HG02970 (cell line): Measurements from ENCODE around the gene GMDS.

Source experiments
- ATAC-seq: cut with Tn5 transposase; IDR thresholded peaks from one replicate; pipeline ENCODE4 v1.9.1; 2021; ENCODE audit warnings: mild to moderate bottlenecking, moderate library complexity, moderate number of reproducible peaks; ENCODE audit not compliant: unreplicated experiment, low FRiP score

Gene GMDS

GRCh38 chr6:2054516-2055067, 190.8 kb downstream of the GMDS start:
- ATAC-seq = no peak

- ATAC-seq = no peak
Measured at GRCh38 chr6:2053691-2054090, 191.7 kb downstream of the GMDS start.

GRCh38 chr6:2047855-2048254, 197.6 kb downstream of the GMDS start:
- ATAC-seq = no peak

GRCh38 chr6:2044192-2044591, 201.2 kb downstream of the GMDS start:
- ATAC-seq = no peak

- ATAC-seq = no peak
Measured at GRCh38 chr6:2042956-2043648, 202.3 kb downstream of the GMDS start.

- ATAC-seq = no peak
Measured at GRCh38 chr6:2038092-2038491, 207.3 kb downstream of the GMDS start.

GRCh38 chr6:2037237-2037926, 208.0 kb downstream of the GMDS start:
- no peak for ATAC-seq

GRCh38 chr6:2036710-2037023, 208.7 kb downstream of the GMDS start:
- no peak for ATAC-seq

- no peak for ATAC-seq
Measured at GRCh38 chr6:2035826-2036709, 209.3 kb downstream of the GMDS start.

- no peak for ATAC-seq
Measured at GRCh38 chr6:2035046-2035445, 210.4 kb downstream of the GMDS start.

GRCh38 chr6:2034256-2034655, 211.1 kb downstream of the GMDS start:
- ATAC-seq = no peak

GRCh38 chr6:2033544-2033943, 211.9 kb downstream of the GMDS start:
- ATAC-seq = no peak

- no peak for ATAC-seq
Measured at GRCh38 chr6:2030682-2031244, 214.6 kb downstream of the GMDS start.

GRCh38 chr6:2029952-2030351, 215.5 kb downstream of the GMDS start:
- ATAC-seq = no peak

- ATAC-seq = no peak
Measured at GRCh38 chr6:2029130-2029794, 216.1 kb downstream of the GMDS start.

GRCh38 chr6:2028457-2029038, 216.9 kb downstream of the GMDS start:
- no peak for ATAC-seq

GRCh38 chr6:2026133-2026532, 219.3 kb downstream of the GMDS start:
- no peak for ATAC-seq

GRCh38 chr6:2021713-2022125, 223.7 kb downstream of the GMDS start:
- no peak for ATAC-seq

- no peak for ATAC-seq
Measured at GRCh38 chr6:2020909-2021308, 224.5 kb downstream of the GMDS start.

- no peak for ATAC-seq
Measured at GRCh38 chr6:2019051-2019450, 226.4 kb downstream of the GMDS start.
